ENCODE measurements around the gene TOLLIP. TPM values are rescaled to one million over a fixed set of nuclear protein-coding genes. Genes with fewer than 3 reads are reported as not detected.
"Not testable (repeated sequence)": the region's sequence is repeated elsewhere in the genome, so short reads cannot be mapped to it uniquely, and the experiment has no call there.

TOLLIP gene
- total and polyA plus RNA-seq, 10 donors = 16.1 to 67.4 (median 46.2) TPM

GRCh38 chr11:1253103-1253485, 56.3 kb downstream of the TOLLIP start:
- DNase-seq = no peak
- H3K4me1 ChIP-seq = no peaks in the 10 kb centered on the region
- intact Hi-C loops (cut with DNase I; ENCODE audit: low total_unique reads) = no loop called here
- no peak overlapping the region for H3K27ac ChIP-seq
- WGBS, 5 donors = 80 to 90% (median 88%) methylated on average over 6 to 9 of the region's 9 CpGs
- no peak for TF ChIP-seq POLR2A (IDR thresholded peaks at IDR 0.05)
- no peak for TF ChIP-seq CTCF (IDR thresholded peaks at IDR 0.05 in 8 of 11, conservative IDR thresholded peaks at IDR 0.05 in 3 of 11)
- TF ChIP-seq POLR2AphosphoS5 (IDR thresholded peaks at IDR 0.05) = no peak
- no peak overlapping the region for H3K4me3 ChIP-seq
- no peaks in the 10 kb centered on the region for H3K9me3 ChIP-seq
- no peaks in the 10 kb centered on the region for H3K36me3 ChIP-seq
- H3K27me3 ChIP-seq (replicated peaks in 1 of 7) = peaks cover 0 to 8% (median 0%) of the 10 kb centered on the region in 7 donors

GRCh38 chr11:1252371-1253102, 56.9 kb downstream of the TOLLIP start:
- DNase-seq = no peak
- Histone ChIP-seq H3K4me1 (no peaks in the 10 kb centered on the region), H3K4me3 (no peak overlapping the region), H3K9me3 (no peaks in the 10 kb centered on the region), H3K36me3 (no peaks in the 10 kb centered on the region), H3K27ac (no peak overlapping the region), H3K27me3 (replicated peaks in 1 of 7) (peaks cover 0 to 8% (median 0%) of the 10 kb centered on the region in 7 donors)
- TF ChIP-seq POLR2A (IDR thresholded peaks at IDR 0.05) = no peak
- no peak for TF ChIP-seq POLR2AphosphoS5 (IDR thresholded peaks at IDR 0.05)
- TF ChIP-seq CTCF (IDR thresholded peaks at IDR 0.05 in 8 of 11, conservative IDR thresholded peaks at IDR 0.05 in 3 of 11) = no peak
- intact Hi-C loops (cut with DNase I; ENCODE audit: low total_unique reads) = no loop called here
- 91 to 97% (median 95%) methylated on average over 29 to 38 of the region's 38 CpGs for WGBS, 5 donors

GRCh38 chr11:1251236-1251770, 58.1 kb downstream of the TOLLIP start:
- Histone ChIP-seq H3K27me3 (replicated peaks in 1 of 7) (no peaks in the 10 kb centered on the region), H3K4me1 (no peaks in the 10 kb centered on the region), H3K36me3 (no peaks in the 10 kb centered on the region), H3K4me3 (no peak overlapping the region), H3K27ac (no peak overlapping the region), H3K9me3 (no peaks in the 10 kb centered on the region)
- DNase-seq = no peak
- 92 to 98% (median 97%) methylated on average over 16 of the region's 16 CpGs for WGBS, 5 donors
- intact Hi-C loops (cut with DNase I; ENCODE audit: low total_unique reads) = no loop called here
- TF ChIP-seq POLR2AphosphoS5 (IDR thresholded peaks at IDR 0.05) = no peak
- no peak for TF ChIP-seq CTCF (IDR thresholded peaks at IDR 0.05 in 8 of 11, conservative IDR thresholded peaks at IDR 0.05 in 3 of 11)
- TF ChIP-seq POLR2A (IDR thresholded peaks at IDR 0.05) = no peak

- H3K27me3 ChIP-seq (replicated peaks in 1 of 7); intact Hi-C loops (cut with DNase I; ENCODE audit: low total_unique reads); H3K4me1 ChIP-seq; DNase-seq; H3K36me3 ChIP-seq; H3K27ac ChIP-seq; H3K9me3 ChIP-seq; H3K4me3 ChIP-seq: not testable (repeated sequence)
- WGBS, 5 donors = 89 to 100% (median 94%) methylated on average over 2 to 4 of the region's 12 CpGs
Measured at GRCh38 chr11:1250411-1250810, 59.0 kb downstream of the TOLLIP start.

- H3K4me3 ChIP-seq; H3K4me1 ChIP-seq; H3K27me3 ChIP-seq (replicated peaks in 1 of 7); H3K36me3 ChIP-seq; H3K9me3 ChIP-seq; DNase-seq; intact Hi-C loops (cut with DNase I; ENCODE audit: low total_unique reads); H3K27ac ChIP-seq: not testable (repeated sequence)
- 78 to 98% (median 93%) methylated on average over 8 to 13 of the region's 18 CpGs; no CpG with 5 or more reads in 2 of the 5 donors for WGBS, 5 donors
Measured at GRCh38 chr11:1248951-1249350, 60.5 kb downstream of the TOLLIP start.

- WGBS, 5 donors = 91 to 98% (median 96%) methylated on average over 11 to 14 of the region's 14 CpGs
- H3K36me3 ChIP-seq; DNase-seq; H3K27me3 ChIP-seq (replicated peaks in 1 of 7); H3K4me1 ChIP-seq; intact Hi-C loops (cut with DNase I; ENCODE audit: low total_unique reads); H3K9me3 ChIP-seq; H3K4me3 ChIP-seq; H3K27ac ChIP-seq: not testable (repeated sequence)
Measured at GRCh38 chr11:1247026-1247425, 62.4 kb downstream of the TOLLIP start.

- H3K27ac ChIP-seq; DNase-seq; H3K4me1 ChIP-seq; intact Hi-C loops (cut with DNase I; ENCODE audit: low total_unique reads); H3K4me3 ChIP-seq; H3K27me3 ChIP-seq (replicated peaks in 1 of 7); H3K9me3 ChIP-seq; H3K36me3 ChIP-seq: not testable (repeated sequence)
- 85 to 96% (median 88%) methylated on average over 10 to 14 of the region's 14 CpGs for WGBS, 5 donors
Measured at GRCh38 chr11:1246301-1246700, 63.1 kb downstream of the TOLLIP start.

GRCh38 chr11:1245717-1246116, 63.7 kb downstream of the TOLLIP start:
- DNase-seq; H3K4me3 ChIP-seq; H3K9me3 ChIP-seq; H3K27ac ChIP-seq; intact Hi-C loops (cut with DNase I; ENCODE audit: low total_unique reads); H3K4me1 ChIP-seq; H3K36me3 ChIP-seq; H3K27me3 ChIP-seq (replicated peaks in 1 of 7): not testable (repeated sequence)
- WGBS, 5 donors = 85 to 99% (median 91%) methylated on average over 8 to 13 of the region's 14 CpGs
